ENCODE data around the gene HPSE2. TPM values are rescaled to one million over a fixed set of nuclear protein-coding genes. Genes with fewer than 3 reads are reported as not detected.
A peak's percentile ranks its signal among the peaks of the same experiment; 100 is the strongest.

The HPSE2 gene
- total RNA-seq, 1 experiment from 2014 or later = 0.20 TPM

- Histone ChIP-seq H3K27ac (ENCODE audit: insufficient read length, low read depth, low read length) (no peak overlapping the region), H2AK5ac (ENCODE audit: insufficient read length, low read length) (no peak overlapping the region), H3K27me3 (ENCODE audit: insufficient read depth, low read length) (peaks cover 54% of the 10 kb centered on the region), H3K4ac (ENCODE audit: low read depth, low read length) (no peak overlapping the region), H2BK15ac (ENCODE audit: low read depth, low read length) (no peak overlapping the region), H4K20me1 (ENCODE audit: control insufficient read depth, insufficient read depth, insufficient read length) (no peaks in the 10 kb centered on the region), H3K9ac (ENCODE audit: extremely low read depth, insufficient read length, low read length) (no peak overlapping the region), H3K14ac (ENCODE audit: insufficient read depth, low read length) (no peak overlapping the region), H3K23me2 (ENCODE audit: insufficient read length, low read depth, low read length, poor library complexity, severe bottlenecking) (peaks cover 35% of the 10 kb centered on the region), H3K79me2 (ENCODE audit: insufficient read depth, low read length) (no peaks in the 10 kb centered on the region), H3K23ac (ENCODE audit: insufficient read length, low read depth, low read length) (no peak overlapping the region), H4K91ac (ENCODE audit: insufficient read length, low read depth, low read length) (no peak overlapping the region), H3K4me2 (ENCODE audit: insufficient read depth, insufficient read length, low read length) (peak overlapping the region; percentile 86), H3T11ph (ENCODE audit: low read length) (no peak overlapping the region), H3K4me1 (ENCODE audit: insufficient read depth, low read length) (no peaks in the 10 kb centered on the region; the same call in 1 of the 2 replicates), H2BK12ac (ENCODE audit: insufficient read length, low read depth, low read length) (no peak overlapping the region), H2BK20ac (ENCODE audit: low read depth, low read length, poor library complexity, severe bottlenecking) (no peak overlapping the region), H2AFZ (ENCODE audit: low read length) (no peak overlapping the region), H3K79me1 (ENCODE audit: insufficient read depth, low read depth, low read length, poor library complexity, severe bottlenecking) (no peaks in the 10 kb centered on the region), H3K56ac (ENCODE audit: insufficient read length, low read depth, low read length) (no peak overlapping the region), H2BK120ac (ENCODE audit: low read depth, low read length, poor library complexity, severe bottlenecking) (no peak overlapping the region), H3K18ac (ENCODE audit: insufficient read length, low read depth, low read length) (no peak overlapping the region), H3K9me3 (ENCODE audit: control insufficient read depth, low read depth, low read length) (no peaks in the 10 kb centered on the region), H4K8ac (replicated peaks; ENCODE audit: insufficient read length, low read depth, low read length) (no peak overlapping the region), H2BK5ac (ENCODE audit: insufficient read length, low read length) (no peak overlapping the region), H4K5ac (ENCODE audit: insufficient read length, low read depth, low read length) (no peak overlapping the region)
- peak; percentile 64 for DNase-seq
- Mint-ChIP-seq H3K4me3 (peak overlapping the region; percentile 62 to 76), H3K4me1 (peaks cover 42 to 58% of the 10 kb centered on the region in 2 experiments), H3K9me3 (peaks cover 0 to 3% of the 10 kb centered on the region in 2 experiments; a peak in 1 of 5 replicates), H3K36me3 (ENCODE audit: insufficient read depth in 1 of 3, low read depth in 3 of 3) (no peaks in the 10 kb centered on the region), H3K27me3 (ENCODE audit: low read depth) (peaks cover 99% of the 10 kb centered on the region), H3K27ac (no peak overlapping the region)
- WGBS (ENCODE audit: extremely low coverage, insufficient read length, low lambda C conversion rate) = no CpG with 5 or more reads among the region's 49 CpGs
- TF ChIP-seq CTCF (conservative IDR thresholded peaks at IDR 0.05) = no peak
Observed at GRCh38 chr10:99234041-99234790, 1.4 kb downstream of the HPSE2 start.
